Tibial artery (tissue), 4 donors: ENCODE results near the gene COPS9.

Experiments
- DNase-seq, 2 donors: peaks; one replicate each; pipeline ENCODE4 v3.0.0-alpha.2; 2019
- H3K27ac ChIP-seq, 2 donors: fragments of 200-600 bp; sonication (generic) in 1 of 2; 1 replicate in 1 of 2; 2 replicates in 1 of 2; pipeline ENCODE4 v1.5.1; 2018 to 2019; ENCODE audit warnings: mild to moderate bottlenecking in 1 of 2
- H3K27me3 ChIP-seq, 2 donors: fragments of 200-600 bp; sonication (generic) in 1 of 2; one replicate each; pipeline versions ENCODE4 v1.5.1 to v1.6.0; 2016 to 2019
- H3K36me3 ChIP-seq, 3 donors: fragments of 200-600 bp; sonication (generic) in 2 of 3; one replicate each; pipeline ENCODE4 v1.5.1; 2016 to 2019; ENCODE audit warnings: mild to moderate bottlenecking in 2 of 3
- H3K4me1 ChIP-seq, 4 donors: fragments of 200-600 bp; sonication (generic) in 2 of 4; 1 replicate in 3 of 4; 2 replicates in 1 of 4; pipeline ENCODE4 v1.5.1; 2016 to 2019
- H3K4me3 ChIP-seq, 2 donors: fragments of 200-600 bp; sonication (generic) in 1 of 2; 1 replicate in 1 of 2; 2 replicates in 1 of 2; pipeline ENCODE4 v1.5.1; 2018 to 2019; ENCODE audit warnings: mild to moderate bottlenecking in 2 of 2
- H3K9me3 ChIP-seq, 3 donors: fragments of 200-600 bp; sonication (generic) in 1 of 3; one replicate each; pipeline ENCODE4 v1.5.1; 2016 to 2019
- CTCF ChIP-seq, 2 experiments: fragments of 200-600 bp in 1 of 2; fragments of 450-650 bp in 1 of 2; IDR thresholded peaks; one replicate each; pipeline ENCODE4 v1.5.1; 2017 to 2019; ENCODE audit warnings: antibody characterized with exemption in 2 of 2, mild to moderate bottlenecking in 1 of 2, moderate library complexity in 1 of 2
- intact Hi-C: fragments of 100-400 bp; cut with DNase I; formaldehyde crosslinking; loops from one replicate; pipeline ENCODE4 v1.15.0; 2023; ENCODE audit warnings: low total_unique reads

Gene COPS9

GRCh38 chr2:240146141-240146561 is 10.0 kb upstream of the COPS9 start:
- DNase-seq: no peak
- TF ChIP-seq CTCF (IDR thresholded peaks at IDR 0.05): no peak
- no peaks in the 10 kb centered on the region for H3K9me3 ChIP-seq
- no peaks in the 10 kb centered on the region for H3K36me3 ChIP-seq
- peaks cover 0 to 75% of the 10 kb centered on the region in 2 donors for H3K27me3 ChIP-seq
- H3K4me3 ChIP-seq: no peak overlapping the region
- peaks cover 0 to 7% (median 2%) of the 10 kb centered on the region in 4 donors for H3K4me1 ChIP-seq
- H3K27ac ChIP-seq: no peak overlapping the region
- intact Hi-C loops: no loop called here

- Histone ChIP-seq H3K27me3 (peaks cover 0 to 68% of the 10 kb centered on the region in 2 donors), H3K4me3 (no peak overlapping the region)
- intact Hi-C loops: loop anchor here (2.0 kb wide), 1 partner anchor 85 kb away; no protein-coding TSS in a partner anchor
Measured at GRCh38 chr2:240145461-240145860, 9.4 kb upstream of the COPS9 start.

GRCh38 chr2:240144649-240145261 is 8.7 kb upstream of the COPS9 start:
- Histone ChIP-seq H3K9me3 (no peaks in the 10 kb centered on the region), H3K27ac (no peak overlapping the region), H3K27me3 (peaks cover 0 to 61% of the 10 kb centered on the region in 2 donors), H3K4me3 (no peak overlapping the region), H3K4me1 (peaks cover 0 to 7% (median 2%) of the 10 kb centered on the region in 4 donors), H3K36me3 (no peaks in the 10 kb centered on the region)
- no peak for DNase-seq
- intact Hi-C loops: loop anchor here (2.0 kb wide), 1 partner anchor 84 kb away; no protein-coding TSS in a partner anchor
- no peak for TF ChIP-seq CTCF (IDR thresholded peaks at IDR 0.05)

More at GRCh38 chr2:240145461-240145860, 9.4 kb upstream of the COPS9 start:
- Histone ChIP-seq H3K36me3 (no peaks in the 10 kb centered on the region), H3K9me3 (no peaks in the 10 kb centered on the region), H3K4me1 (peaks cover 0 to 7% (median 2%) of the 10 kb centered on the region in 4 donors), H3K27ac (no peak overlapping the region)
- no peak for DNase-seq
- TF ChIP-seq CTCF (IDR thresholded peaks at IDR 0.05): no peak

GRCh38 chr2:240143801-240144648 is 7.9 kb upstream of the COPS9 start:
- H3K9me3 ChIP-seq: no peaks in the 10 kb centered on the region

GRCh38 chr2:240143276-240143675 is 7.2 kb upstream of the COPS9 start:
- DNase-seq: no peak
- Histone ChIP-seq H3K27me3 (peaks cover 0 to 46% of the 10 kb centered on the region in 2 donors), H3K36me3 (no peaks in the 10 kb centered on the region), H3K4me3 (no peak overlapping the region), H3K4me1 (peaks cover 0 to 7% (median 2%) of the 10 kb centered on the region in 4 donors), H3K9me3 (no peaks in the 10 kb centered on the region), H3K27ac (no peak overlapping the region)
- TF ChIP-seq CTCF (IDR thresholded peaks at IDR 0.05): no peak
- intact Hi-C loops: no loop called here

More at GRCh38 chr2:240143801-240144648, 7.9 kb upstream of the COPS9 start:
- Histone ChIP-seq H3K36me3 (no peaks in the 10 kb centered on the region), H3K27me3 (peaks cover 0 to 54% of the 10 kb centered on the region in 2 donors), H3K4me1 (peaks cover 0 to 7% (median 2%) of the 10 kb centered on the region in 4 donors), H3K4me3 (no peak overlapping the region), H3K27ac (no peak overlapping the region)
- intact Hi-C loops: loop anchor here (2.0 kb wide), 1 partner anchor 83 kb away; no protein-coding TSS in a partner anchor
- peak; percentile 93 to 96 for TF ChIP-seq CTCF (IDR thresholded peaks at IDR 0.05)
- peak; percentile 60 to 78 for DNase-seq
